ENCODE results near the gene NHP2.

GRCh38 chr5:178196281-178196812, 42.7 kb upstream of the NHP2 start:
- TF ChIP-seq CTCF (conservative IDR thresholded peaks at IDR 0.05) = no peak
- no peak for TF ChIP-seq EZH2 (IDR thresholded peaks at IDR 0.05; ENCODE audit: low read depth)
